ENCODE results near the gene TERT.

GRCh38 chr5:1314564-1314982, 19.7 kb upstream of the TERT start:
- TF ChIP-seq POLR2AphosphoS5 (IDR thresholded peaks at IDR 0.05), result no peak
- no peak for TF ChIP-seq POLR2A (IDR thresholded peaks at IDR 0.05)
- no peak for TF ChIP-seq EP300 (IDR thresholded peaks at IDR 0.05)

Data from stomach (tissue), 4 donors.